Measurements from ENCODE around the gene SRXN1.

DNA sequence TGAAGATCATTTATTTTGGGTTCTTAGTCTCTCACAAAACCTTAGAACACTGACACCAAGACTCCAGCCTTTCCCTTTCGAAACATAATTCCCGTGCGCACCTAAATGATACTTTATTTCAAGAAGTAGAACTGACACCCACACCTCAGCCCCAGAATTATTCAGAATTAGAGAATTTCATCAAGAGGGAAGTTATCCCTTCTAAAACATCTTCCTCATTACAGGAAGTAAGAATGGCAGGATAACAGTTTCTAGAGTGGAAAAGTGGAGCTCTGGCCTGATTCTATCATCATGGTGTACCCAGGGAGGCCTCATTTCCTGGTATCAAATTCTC lies 1.4 kb upstream of the SRXN1 start:
- TF ChIP-seq, protein P1, sequence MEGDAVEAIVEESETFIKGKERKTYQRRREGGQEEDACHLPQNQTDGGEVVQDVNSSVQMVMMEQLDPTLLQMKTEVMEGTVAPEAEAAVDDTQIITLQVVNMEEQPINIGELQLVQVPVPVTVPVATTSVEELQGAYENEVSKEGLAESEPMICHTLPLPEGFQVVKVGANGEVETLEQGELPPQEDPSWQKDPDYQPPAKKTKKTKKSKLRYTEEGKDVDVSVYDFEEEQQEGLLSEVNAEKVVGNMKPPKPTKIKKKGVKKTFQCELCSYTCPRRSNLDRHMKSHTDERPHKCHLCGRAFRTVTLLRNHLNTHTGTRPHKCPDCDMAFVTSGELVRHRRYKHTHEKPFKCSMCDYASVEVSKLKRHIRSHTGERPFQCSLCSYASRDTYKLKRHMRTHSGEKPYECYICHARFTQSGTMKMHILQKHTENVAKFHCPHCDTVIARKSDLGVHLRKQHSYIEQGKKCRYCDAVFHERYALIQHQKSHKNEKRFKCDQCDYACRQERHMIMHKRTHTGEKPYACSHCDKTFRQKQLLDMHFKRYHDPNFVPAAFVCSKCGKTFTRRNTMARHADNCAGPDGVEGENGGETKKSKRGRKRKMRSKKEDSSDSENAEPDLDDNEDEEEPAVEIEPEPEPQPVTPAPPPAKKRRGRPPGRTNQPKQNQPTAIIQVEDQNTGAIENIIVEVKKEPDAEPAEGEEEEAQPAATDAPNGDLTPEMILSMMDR (IDR thresholded peaks at IDR 0.05) = no peak
- no peak for TF ChIP-seq POLR2A (IDR thresholded peaks at IDR 0.05)

Measured in thyroid gland (tissue), 4 donors.